Fibroblast of pulmonary artery (primary cell): ENCODE results near the gene CDH12.

Experiments used
- DNase-seq: peaks from one replicate; pipeline ENCODE4 v3.0.0-alpha.2; 2010; ENCODE audit warnings: low read depth
- H3K4me3 ChIP-seq: replicated peaks from 2 replicates; pipeline ENCODE4 v1.5.1; 2011; ENCODE audit warnings: low read depth, mild to moderate bottlenecking, control low read depth, low read length, moderate library complexity
- CTCF ChIP-seq: IDR thresholded peaks from 2 replicates; pipeline ENCODE4 v1.5.1; 2011; ENCODE audit warnings: mild to moderate bottlenecking, control low read depth, low read length, inconsistent platforms; ENCODE audit errors: missing control alignments

The CDH12 gene

GRCh38 chr5:22734907-22735306 is 118.2 kb downstream of the CDH12 start:
- no peak for TF ChIP-seq CTCF
- DNase-seq: no peak
- H3K4me3 ChIP-seq: no peak overlapping the region

- no peak for DNase-seq
- H3K4me3 ChIP-seq: no peak overlapping the region
- no peak for TF ChIP-seq CTCF
These were observed 124.5 kb downstream of the CDH12 start for GRCh38 chr5:22728610-22729009.

- TF ChIP-seq CTCF: no peak
- H3K4me3 ChIP-seq: no peak overlapping the region
- no peak for DNase-seq
These were observed 130.7 kb downstream of the CDH12 start for GRCh38 chr5:22722491-22722890.

- no peak for DNase-seq
- TF ChIP-seq CTCF: no peak
- H3K4me3 ChIP-seq: no peak overlapping the region
These were observed 131.1 kb downstream of the CDH12 start for GRCh38 chr5:22722056-22722455.

GRCh38 chr5:22719842-22720241 is 133.3 kb downstream of the CDH12 start:
- TF ChIP-seq CTCF: no peak
- DNase-seq: no peak
- H3K4me3 ChIP-seq: no peak overlapping the region

GRCh38 chr5:22710660-22711059 is 142.5 kb downstream of the CDH12 start:
- no peak for TF ChIP-seq CTCF
- DNase-seq: no peak
- H3K4me3 ChIP-seq: no peak overlapping the region

GRCh38 chr5:22709743-22710142 is 143.4 kb downstream of the CDH12 start:
- no peak for TF ChIP-seq CTCF

More at GRCh38 chr5:22709743-22710142, 143.4 kb downstream of the CDH12 start:
- no peak for DNase-seq
- no peak overlapping the region for H3K4me3 ChIP-seq
